Mammary epithelial cell (primary cell): ENCODE data around the gene DNAAF5.

ENCODE experiments used
- CTCF ChIP-seq, 2 donors: IDR thresholded peaks in 1 of 2; conservative IDR thresholded peaks in 1 of 2; 2 replicates each; pipeline ENCODE4 v1.5.1; 2011 to 2012; ENCODE audit warnings: inconsistent platforms in 2 of 2, low read length in 2 of 2, mild to moderate bottlenecking in 2 of 2, control low read depth in 1 of 2, low read depth in 1 of 2; ENCODE audit not compliant: insufficient read depth in 1 of 2; ENCODE audit errors: extremely low read depth in 1 of 2
- EZH2 ChIP-seq: IDR thresholded peaks from 2 replicates; pipeline ENCODE4 v1.6.1; 2012; ENCODE audit warnings: low read length, inconsistent platforms, borderline replicate concordance

GRCh38 chr7:727104-727805 is 756 bp downstream of the DNAAF5 start, which contains the start of gene PRKAR1B:
- no peak for TF ChIP-seq CTCF (conservative IDR thresholded peaks at IDR 0.05 in 1 of 2, IDR thresholded peaks at IDR 0.05 in 1 of 2; ENCODE audit: extremely low read depth in 1 of 2, insufficient read depth in 1 of 2, low read depth in 1 of 2, low read length in 2 of 2)
- TF ChIP-seq EZH2 = no peak
